SK-N-SH (cell line): ENCODE results near the gene HIPK2.

Experiments used
- CTCF ChIP-seq: fragments of 200-600 bp; sonication (generic); IDR thresholded peaks from 2 replicates; pipeline ENCODE4 v1.6.1; 2017; ENCODE audit warnings: antibody characterized with exemption, mild to moderate bottlenecking, moderate library complexity
- EP300 ChIP-seq, 2 experiments: IDR thresholded peaks; 2 replicates each; pipeline versions ENCODE4 v1.4.0 to v1.6.1; 2012; ENCODE audit warnings: borderline replicate concordance in 1 of 2, low read depth in 1 of 2, low read length in 1 of 2
- EZH2phosphoT487 ChIP-seq: fragments of 200-600 bp; sonication (generic); IDR thresholded peaks from 2 replicates; pipeline ENCODE4 v1.6.1; 2017; ENCODE audit warnings: low read depth, mixed run types, mild to moderate bottlenecking, antibody characterized with exemption, moderate library complexity, borderline replicate concordance
- FOXJ3 ChIP-seq: sonication (generic); formaldehyde crosslinking; IDR thresholded peaks from 2 replicates; pipeline ENCODE4 v1.5.1; 2020; ENCODE audit warnings: mild to moderate bottlenecking, missing genetic modification reagents
- MAX ChIP-seq: IDR thresholded peaks from 2 replicates; pipeline ENCODE4 v1.4.0; 2012; ENCODE audit warnings: low read depth
- MEF2A ChIP-seq: IDR thresholded peaks from 2 replicates; pipeline ENCODE4 v1.4.0; 2012; ENCODE audit warnings: low read depth, borderline replicate concordance
- MXI1 ChIP-seq: IDR thresholded peaks from 2 replicates; pipeline ENCODE4 v1.6.1; 2012; ENCODE audit warnings: mild to moderate bottlenecking, low read depth, low read length, improper control_type of control experiment
- NFIC ChIP-seq: IDR thresholded peaks from 2 replicates; pipeline ENCODE4 v1.4.0; 2012; ENCODE audit warnings: borderline replicate concordance
- TCF12 ChIP-seq: IDR thresholded peaks from 2 replicates; pipeline ENCODE4 v1.4.0; 2012
- USF1 ChIP-seq: IDR thresholded peaks from 2 replicates; pipeline ENCODE4 v1.4.0; 2012; ENCODE audit warnings: low read depth, borderline replicate concordance
- USF2 ChIP-seq: fragments of 150-350 bp; IDR thresholded peaks from 2 replicates; pipeline ENCODE4 v1.6.1; 2017; ENCODE audit warnings: antibody characterized with exemption, low read length, low read depth, borderline replicate concordance
- TF ChIP-seq, protein P1 (sequence below): IDR thresholded peaks from 2 replicates; pipeline ENCODE4 v1.6.1; 2012; ENCODE audit warnings: mild to moderate bottlenecking, low read depth, low read length, moderate library complexity
- TF ChIP-seq, protein P2 (sequence below): IDR thresholded peaks from 2 replicates; pipeline ENCODE4; 2012

DNA sequence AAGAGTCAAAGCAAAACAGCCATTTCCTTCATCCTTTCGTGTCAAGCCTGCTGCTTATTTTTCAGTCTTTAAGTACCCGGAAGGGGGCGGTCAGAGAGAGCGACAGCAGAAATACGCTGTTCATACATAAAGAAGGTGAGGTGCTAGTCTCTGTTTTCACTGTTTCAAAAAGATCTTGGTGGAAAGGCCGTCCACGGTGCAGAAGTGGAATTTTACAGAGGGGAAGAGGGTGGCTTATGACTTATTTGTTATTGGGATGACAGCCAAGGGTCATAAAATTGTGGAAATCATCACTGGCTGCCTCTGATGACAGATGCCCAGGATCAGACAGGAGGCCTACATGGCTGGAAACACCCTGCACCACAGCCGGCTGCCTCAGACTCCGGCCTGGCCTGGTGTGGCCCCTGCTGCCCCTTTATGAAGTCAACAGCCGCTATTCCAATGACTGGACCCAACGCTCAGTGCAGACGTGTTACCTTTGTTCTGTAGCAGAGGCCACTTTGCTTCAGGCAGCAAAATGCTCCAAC lies 57.0 kb downstream of the HIPK2 start:
- TF ChIP-seq, protein P1, sequence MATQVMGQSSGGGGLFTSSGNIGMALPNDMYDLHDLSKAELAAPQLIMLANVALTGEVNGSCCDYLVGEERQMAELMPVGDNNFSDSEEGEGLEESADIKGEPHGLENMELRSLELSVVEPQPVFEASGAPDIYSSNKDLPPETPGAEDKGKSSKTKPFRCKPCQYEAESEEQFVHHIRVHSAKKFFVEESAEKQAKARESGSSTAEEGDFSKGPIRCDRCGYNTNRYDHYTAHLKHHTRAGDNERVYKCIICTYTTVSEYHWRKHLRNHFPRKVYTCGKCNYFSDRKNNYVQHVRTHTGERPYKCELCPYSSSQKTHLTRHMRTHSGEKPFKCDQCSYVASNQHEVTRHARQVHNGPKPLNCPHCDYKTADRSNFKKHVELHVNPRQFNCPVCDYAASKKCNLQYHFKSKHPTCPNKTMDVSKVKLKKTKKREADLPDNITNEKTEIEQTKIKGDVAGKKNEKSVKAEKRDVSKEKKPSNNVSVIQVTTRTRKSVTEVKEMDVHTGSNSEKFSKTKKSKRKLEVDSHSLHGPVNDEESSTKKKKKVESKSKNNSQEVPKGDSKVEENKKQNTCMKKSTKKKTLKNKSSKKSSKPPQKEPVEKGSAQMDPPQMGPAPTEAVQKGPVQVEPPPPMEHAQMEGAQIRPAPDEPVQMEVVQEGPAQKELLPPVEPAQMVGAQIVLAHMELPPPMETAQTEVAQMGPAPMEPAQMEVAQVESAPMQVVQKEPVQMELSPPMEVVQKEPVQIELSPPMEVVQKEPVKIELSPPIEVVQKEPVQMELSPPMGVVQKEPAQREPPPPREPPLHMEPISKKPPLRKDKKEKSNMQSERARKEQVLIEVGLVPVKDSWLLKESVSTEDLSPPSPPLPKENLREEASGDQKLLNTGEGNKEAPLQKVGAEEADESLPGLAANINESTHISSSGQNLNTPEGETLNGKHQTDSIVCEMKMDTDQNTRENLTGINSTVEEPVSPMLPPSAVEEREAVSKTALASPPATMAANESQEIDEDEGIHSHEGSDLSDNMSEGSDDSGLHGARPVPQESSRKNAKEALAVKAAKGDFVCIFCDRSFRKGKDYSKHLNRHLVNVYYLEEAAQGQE: no peak
- TF ChIP-seq CTCF: no peak
- no peak for TF ChIP-seq USF2
- TF ChIP-seq NFIC: no peak
- TF ChIP-seq USF1: no peak
- TF ChIP-seq MAX: no peak
- TF ChIP-seq MXI1: no peak
- TF ChIP-seq TCF12: no peak
- TF ChIP-seq FOXJ3: no peak
- no peak for TF ChIP-seq EP300 (IDR thresholded peaks at IDR 0.05; ENCODE audit: borderline replicate concordance in 1 of 2, low read depth in 1 of 2, low read length in 1 of 2)
- no peak for TF ChIP-seq EZH2phosphoT487
- no peak for TF ChIP-seq MEF2A
- TF ChIP-seq, protein P2, sequence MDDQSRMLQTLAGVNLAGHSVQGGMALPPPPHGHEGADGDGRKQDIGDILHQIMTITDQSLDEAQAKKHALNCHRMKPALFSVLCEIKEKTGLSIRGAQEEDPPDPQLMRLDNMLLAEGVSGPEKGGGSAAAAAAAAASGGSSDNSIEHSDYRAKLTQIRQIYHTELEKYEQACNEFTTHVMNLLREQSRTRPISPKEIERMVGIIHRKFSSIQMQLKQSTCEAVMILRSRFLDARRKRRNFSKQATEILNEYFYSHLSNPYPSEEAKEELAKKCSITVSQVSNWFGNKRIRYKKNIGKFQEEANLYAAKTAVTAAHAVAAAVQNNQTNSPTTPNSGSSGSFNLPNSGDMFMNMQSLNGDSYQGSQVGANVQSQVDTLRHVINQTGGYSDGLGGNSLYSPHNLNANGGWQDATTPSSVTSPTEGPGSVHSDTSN: no peak
